ENCODE measurements around the gene USP36. TPM values are rescaled to one million over a fixed set of nuclear protein-coding genes. Genes with fewer than 3 reads are reported as not detected.
"Not testable (repeated sequence)": the region's sequence is repeated elsewhere in the genome, so short reads cannot be mapped to it uniquely, and the experiment has no call there.

USP36 gene
- total RNA-seq, 1 donor from 2014 or later = 64.7 TPM

DNA sequence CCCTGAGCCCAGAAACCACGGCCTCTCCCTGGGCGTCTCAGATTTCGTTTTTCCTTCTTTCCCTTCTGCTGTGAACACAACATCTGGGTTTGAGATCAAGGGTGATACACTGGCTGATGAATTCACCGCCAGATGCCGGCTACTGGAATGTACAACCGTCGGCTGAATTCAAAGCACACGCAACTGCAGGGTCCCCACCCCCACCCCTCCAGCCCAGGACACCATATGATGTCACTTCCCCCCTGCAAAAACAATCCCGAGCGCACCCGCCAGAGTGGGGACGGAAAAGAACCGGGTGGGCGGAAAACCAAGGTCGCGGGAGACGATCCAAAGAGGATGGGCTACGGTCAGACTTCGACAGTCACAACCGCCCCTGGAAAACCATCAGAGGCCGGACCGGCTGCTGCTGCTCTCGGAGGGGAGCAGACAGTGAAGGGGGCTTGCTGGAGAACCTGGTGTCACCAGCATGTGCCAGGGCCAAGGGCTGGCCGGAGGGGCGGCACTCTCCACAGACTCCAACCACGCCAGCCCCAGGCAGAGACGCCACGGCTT lies 39.1 kb upstream of the USP36 start:
- DNase-seq (ENCODE audit: low read depth) = peak; percentile 53
- Histone ChIP-seq H3K4me3 (ENCODE audit: low read depth, low read length) (no peak overlapping the region), H3K27me3 (ENCODE audit: control insufficient read depth, insufficient read depth, low read length) (no peaks in the 10 kb centered on the region), H3K36me3 (ENCODE audit: control insufficient read depth, insufficient read depth, low read length) (no peaks in the 10 kb centered on the region)
- TF ChIP-seq, protein P1, sequence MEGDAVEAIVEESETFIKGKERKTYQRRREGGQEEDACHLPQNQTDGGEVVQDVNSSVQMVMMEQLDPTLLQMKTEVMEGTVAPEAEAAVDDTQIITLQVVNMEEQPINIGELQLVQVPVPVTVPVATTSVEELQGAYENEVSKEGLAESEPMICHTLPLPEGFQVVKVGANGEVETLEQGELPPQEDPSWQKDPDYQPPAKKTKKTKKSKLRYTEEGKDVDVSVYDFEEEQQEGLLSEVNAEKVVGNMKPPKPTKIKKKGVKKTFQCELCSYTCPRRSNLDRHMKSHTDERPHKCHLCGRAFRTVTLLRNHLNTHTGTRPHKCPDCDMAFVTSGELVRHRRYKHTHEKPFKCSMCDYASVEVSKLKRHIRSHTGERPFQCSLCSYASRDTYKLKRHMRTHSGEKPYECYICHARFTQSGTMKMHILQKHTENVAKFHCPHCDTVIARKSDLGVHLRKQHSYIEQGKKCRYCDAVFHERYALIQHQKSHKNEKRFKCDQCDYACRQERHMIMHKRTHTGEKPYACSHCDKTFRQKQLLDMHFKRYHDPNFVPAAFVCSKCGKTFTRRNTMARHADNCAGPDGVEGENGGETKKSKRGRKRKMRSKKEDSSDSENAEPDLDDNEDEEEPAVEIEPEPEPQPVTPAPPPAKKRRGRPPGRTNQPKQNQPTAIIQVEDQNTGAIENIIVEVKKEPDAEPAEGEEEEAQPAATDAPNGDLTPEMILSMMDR (IDR thresholded peaks at IDR 0.05; ENCODE audit: insufficient read depth, low read length, poor library complexity, severe bottlenecking) = no peak

DNA sequence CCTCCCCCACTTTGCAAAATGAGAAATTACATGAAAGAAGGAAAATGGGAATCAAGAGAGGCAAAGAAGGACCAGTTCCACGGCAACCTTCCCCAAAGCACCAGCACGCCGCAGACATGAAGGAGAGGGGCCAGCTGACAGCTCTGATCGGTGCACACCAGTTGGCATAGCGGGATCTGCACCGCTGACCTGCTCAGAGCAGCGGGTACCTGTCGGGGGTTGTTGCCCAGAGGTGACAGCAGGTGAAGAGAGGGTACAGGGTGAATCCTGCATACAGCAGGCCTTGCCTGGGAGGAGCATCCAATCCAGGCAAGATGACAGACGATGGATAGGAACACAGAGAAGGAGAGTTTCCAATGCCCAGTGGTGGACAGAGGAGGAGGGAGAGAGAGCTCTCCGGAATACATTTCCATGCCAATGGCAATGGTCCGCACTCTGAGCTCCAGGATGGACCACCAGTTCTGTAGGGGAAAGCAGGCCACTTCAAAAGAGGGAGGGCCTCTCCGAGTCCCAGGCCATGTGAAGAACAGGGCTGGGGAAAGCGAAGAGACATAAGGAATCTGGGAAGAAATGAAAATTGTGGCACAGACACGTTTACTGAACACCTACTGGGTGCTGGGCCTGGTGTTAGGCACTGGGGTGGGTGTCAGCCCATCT lies 38.4 kb upstream of the USP36 start:
- TF ChIP-seq, protein P1 (IDR thresholded peaks at IDR 0.05; ENCODE audit: insufficient read depth, low read length, poor library complexity, severe bottlenecking) = no peak
- H3K27me3 ChIP-seq (ENCODE audit: control insufficient read depth, insufficient read depth, low read length) = no peaks in the 10 kb centered on the region
- no peak for DNase-seq (ENCODE audit: low read depth)
- H3K36me3 ChIP-seq (ENCODE audit: control insufficient read depth, insufficient read depth, low read length) = no peaks in the 10 kb centered on the region
- H3K4me3 ChIP-seq (ENCODE audit: low read depth, low read length) = no peak overlapping the region

DNA sequence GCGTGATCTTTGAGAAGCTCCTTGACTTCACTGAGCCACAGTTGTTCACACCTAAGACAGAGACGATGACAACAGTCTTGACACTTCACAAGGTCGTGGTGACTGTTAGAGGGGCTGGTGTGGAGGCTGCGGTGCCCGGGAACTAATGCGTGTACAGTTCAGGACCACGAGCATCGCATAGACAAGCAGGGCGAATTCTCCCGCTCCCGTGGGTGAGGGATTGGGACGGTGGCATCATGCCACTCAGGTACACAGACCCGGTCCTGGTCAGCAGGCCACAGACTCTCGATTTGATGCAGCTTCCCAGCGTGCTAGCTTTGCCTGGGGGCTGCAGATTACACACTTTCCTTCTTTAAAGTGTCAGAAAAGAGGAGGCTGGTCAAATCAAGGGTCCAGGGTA lies 37.6 kb upstream of the USP36 start:
- Histone ChIP-seq H3K36me3 (ENCODE audit: control insufficient read depth, insufficient read depth, low read length) (no peaks in the 10 kb centered on the region), H3K4me3 (ENCODE audit: low read depth, low read length) (no peak overlapping the region)
- TF ChIP-seq, protein P1 (IDR thresholded peaks at IDR 0.05; ENCODE audit: insufficient read depth, low read length, poor library complexity, severe bottlenecking) = no peak

DNA sequence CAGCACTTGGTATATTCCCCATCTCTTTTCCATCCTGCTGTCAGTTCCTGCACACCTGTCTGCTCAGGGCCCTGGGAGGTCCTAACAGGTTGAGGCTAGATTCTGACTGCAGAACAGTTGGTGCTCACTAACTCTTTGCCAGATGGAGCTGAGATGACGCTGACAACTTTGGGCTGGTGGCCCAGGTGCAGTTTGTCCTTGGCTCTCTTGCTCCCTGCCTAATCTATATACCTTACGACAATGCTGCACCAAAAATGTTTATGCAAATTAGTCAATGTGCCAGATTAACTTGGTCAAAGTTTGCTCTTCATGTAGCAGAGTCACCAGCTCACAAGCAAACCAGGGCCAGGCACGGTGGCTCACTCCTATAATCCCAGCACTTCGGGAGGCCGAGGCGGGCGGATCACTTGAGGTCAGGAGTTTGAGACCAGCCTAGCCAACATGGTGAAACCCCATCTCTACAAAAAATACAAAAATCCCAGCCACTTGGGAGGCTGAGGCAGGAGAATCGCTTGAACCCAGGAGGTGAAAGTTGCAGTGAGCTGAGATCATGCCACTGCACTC lies 36.4 kb upstream of the USP36 start:
- H3K4me3 ChIP-seq (ENCODE audit: low read depth, low read length); H3K27me3 ChIP-seq (ENCODE audit: control insufficient read depth, insufficient read depth, low read length); H3K36me3 ChIP-seq (ENCODE audit: control insufficient read depth, insufficient read depth, low read length); DNase-seq (ENCODE audit: low read depth): not testable (repeated sequence)

More for the DNA sequence above, 37.6 kb upstream of the USP36 start:
- no peak for DNase-seq (ENCODE audit: low read depth)
- H3K27me3 ChIP-seq (ENCODE audit: control insufficient read depth, insufficient read depth, low read length) = no peaks in the 10 kb centered on the region

DNA sequence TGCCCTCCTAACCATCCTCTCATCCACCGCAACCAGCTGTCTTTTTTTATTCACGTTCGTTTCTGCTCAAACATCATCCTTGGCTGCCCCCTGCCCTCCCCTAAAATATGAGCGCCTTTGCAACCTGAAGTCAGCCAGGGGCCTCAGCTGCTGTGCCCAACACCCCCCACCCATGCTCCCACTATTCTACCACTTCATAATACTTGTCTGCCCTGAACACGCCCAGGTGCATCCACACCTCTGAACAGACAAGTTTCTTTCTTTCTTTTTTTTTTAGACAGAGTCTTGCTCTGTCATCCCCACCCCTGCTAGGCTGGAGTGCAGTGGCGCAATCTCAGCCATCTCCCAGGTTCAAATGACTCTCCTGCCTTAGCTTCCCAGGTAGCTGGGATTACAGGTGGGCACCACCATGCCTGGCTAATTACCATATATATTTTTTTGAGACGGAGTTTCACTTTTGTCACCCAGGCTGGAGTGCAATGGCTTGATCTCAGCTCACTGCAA lies 35.5 kb upstream of the USP36 start:
- Histone ChIP-seq H3K36me3 (ENCODE audit: control insufficient read depth, insufficient read depth, low read length) (no peaks in the 10 kb centered on the region), H3K27me3 (ENCODE audit: control insufficient read depth, insufficient read depth, low read length) (no peaks in the 10 kb centered on the region), H3K4me3 (ENCODE audit: low read depth, low read length) (no peak overlapping the region)
- DNase-seq (ENCODE audit: low read depth) = no peak
- TF ChIP-seq, protein P1 (IDR thresholded peaks at IDR 0.05; ENCODE audit: insufficient read depth, low read length, poor library complexity, severe bottlenecking) = no peak

DNA sequence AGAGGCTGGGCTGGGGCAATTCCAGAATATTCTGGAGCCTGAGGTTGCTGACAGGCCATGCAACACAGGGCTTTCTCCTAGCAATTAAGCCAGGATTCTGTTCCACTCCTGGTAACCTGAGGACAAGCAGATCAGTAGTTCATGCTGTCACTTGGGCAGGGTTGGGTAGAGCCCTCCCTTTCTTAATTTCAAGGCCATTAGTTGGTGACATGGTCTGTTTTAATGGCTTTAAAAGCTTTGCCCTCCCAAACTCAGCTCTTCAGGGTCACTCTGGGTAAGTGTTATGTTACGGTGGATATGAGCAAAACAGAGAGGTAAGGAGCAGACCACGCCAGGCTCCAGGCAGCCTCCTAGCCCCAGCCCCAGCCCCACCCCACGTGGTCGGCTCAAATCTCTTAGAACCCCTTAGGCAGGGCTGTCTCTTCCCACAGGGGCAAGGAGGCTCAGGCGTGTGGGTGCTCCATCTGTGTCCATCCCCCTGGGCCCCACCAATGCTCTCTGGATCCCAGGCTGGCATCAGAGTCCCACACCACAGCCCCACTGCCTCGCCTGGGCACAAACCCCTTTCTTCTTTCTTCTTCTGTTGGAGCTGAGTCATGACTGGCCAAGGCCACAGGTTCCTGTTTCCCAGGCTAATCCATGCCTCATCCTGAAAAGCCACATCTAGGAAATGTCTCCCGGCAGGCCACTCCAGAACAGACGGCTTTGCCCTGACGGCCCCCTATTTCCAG lies 34.9 kb upstream of the USP36 start:
- Histone ChIP-seq H3K27me3 (ENCODE audit: control insufficient read depth, insufficient read depth, low read length) (no peaks in the 10 kb centered on the region), H3K36me3 (ENCODE audit: control insufficient read depth, insufficient read depth, low read length) (no peaks in the 10 kb centered on the region), H3K4me3 (ENCODE audit: low read depth, low read length) (no peak overlapping the region)
- DNase-seq (ENCODE audit: low read depth) = peak; percentile 41
- TF ChIP-seq, protein P1 (IDR thresholded peaks at IDR 0.05; ENCODE audit: insufficient read depth, low read length, poor library complexity, severe bottlenecking) = no peak
